Activated CD4-positive, alpha-beta T cell treated with anti-CD3 and anti-CD28 coated beads for 48 hours (primary cell): ENCODE results near the gene CNIH2.
A peak's percentile ranks its signal among the peaks of the same experiment; 100 is the strongest.
"Not testable (repeated sequence)": the region's sequence is repeated elsewhere in the genome, so short reads cannot be mapped to it uniquely, and the experiment has no call there.

Source experiments
- DNase-seq: peaks from one replicate; pipeline ENCODE4 v3.0.0-alpha.2; 2020

CNIH2 gene

GRCh38 chr11:66261578-66261977 is 16.4 kb upstream of the CNIH2 start:
- no peak for DNase-seq

- no peak for DNase-seq
These were observed 15.8 kb upstream of the CNIH2 start for GRCh38 chr11:66262191-66262590.

- no peak for DNase-seq
These were observed 15.3 kb upstream of the CNIH2 start for GRCh38 chr11:66262696-66263095.

- DNase-seq = no peak
These were observed 14.7 kb upstream of the CNIH2 start for GRCh38 chr11:66263231-66263630.

- no peak for DNase-seq
These were observed 14.2 kb upstream of the CNIH2 start for GRCh38 chr11:66263785-66264184.

GRCh38 chr11:66264383-66264782 is 13.6 kb upstream of the CNIH2 start:
- no peak for DNase-seq

- peak; percentile 71 for DNase-seq
These were observed 13.1 kb upstream of the CNIH2 start for GRCh38 chr11:66264914-66265313.

GRCh38 chr11:66265531-66266377 is 12.2 kb upstream of the CNIH2 start:
- no peak for DNase-seq

- DNase-seq = no peak
These were observed 11.5 kb upstream of the CNIH2 start for GRCh38 chr11:66266378-66267038.

- DNase-seq = no peak
These were observed 11.0 kb upstream of the CNIH2 start for GRCh38 chr11:66267039-66267378.

- peak; percentile 91 for DNase-seq
These were observed 10.4 kb upstream of the CNIH2 start for GRCh38 chr11:66267379-66268243.

GRCh38 chr11:66268244-66268951 is 9.6 kb upstream of the CNIH2 start, which contains the start of gene RAB1B:
Gene RAB1B, plus strand, starts transcription at chr11:66268639. Its CDS starts 41 bp downstream, at chr11:66268680.
- peak; percentile 100 for DNase-seq

GRCh38 chr11:66268952-66269905 is 8.7 kb upstream of the CNIH2 start:
- DNase-seq = peak; percentile 34

GRCh38 chr11:66271816-66272215 is 6.2 kb upstream of the CNIH2 start:
- DNase-seq = no peak

- DNase-seq = no peak
These were observed 5.4 kb upstream of the CNIH2 start for GRCh38 chr11:66272596-66272995.

GRCh38 chr11:66274219-66274618 is 3.8 kb upstream of the CNIH2 start:
- DNase-seq = no peak

GRCh38 chr11:66275396-66275795 is 2.6 kb upstream of the CNIH2 start:
- no peak for DNase-seq

- DNase-seq = no peak
These were observed 1.9 kb upstream of the CNIH2 start for GRCh38 chr11:66275984-66276612.

- DNase-seq = not testable (repeated sequence)
These were observed 1.4 kb upstream of the CNIH2 start for GRCh38 chr11:66276619-66277018.

GRCh38 chr11:66277064-66277463 is 911 bp upstream of the CNIH2 start:
- not testable (repeated sequence) for DNase-seq
